Measurements from ENCODE around the gene SLC11A2. TPM values are rescaled to one million over a fixed set of nuclear protein-coding genes. Genes with fewer than 3 reads are reported as not detected.

Gene SLC11A2
- total and polyA plus RNA-seq, 12 donors, result 21.7 to 82.2 (median 49.7) TPM

GRCh38 chr12:50949801-50950302 lies 76.3 kb downstream of the SLC11A2 start:
- Histone ChIP-seq H3K9me3 (replicated peaks in 1 of 3) (no peaks in the 10 kb centered on the region), H3K4me1 (replicated peaks in 1 of 2) (no peaks in the 10 kb centered on the region), H3K27me3 (no peaks in the 10 kb centered on the region), H3K36me3 (replicated peaks in 1 of 2) (no peaks in the 10 kb centered on the region), H3K4me3 (no peak overlapping the region), H3K27ac (no peak overlapping the region)
- no peak for DNase-seq
- intact Hi-C loops (cut with DNase I), result no loop called here
- WGBS, 4 donors, result 95 to 100% (median 95%) methylated on average over 4 of the region's 4 CpGs
- TF ChIP-seq CTCF (IDR thresholded peaks at IDR 0.05) (no peak), POLR2A (IDR thresholded peaks at IDR 0.05) (no peak)

- H3K36me3 ChIP-seq (replicated peaks in 1 of 2), result no peaks in the 10 kb centered on the region
- DNase-seq, result no peak
- H3K9me3 ChIP-seq (replicated peaks in 1 of 3), result no peaks in the 10 kb centered on the region
- no peak overlapping the region for H3K27ac ChIP-seq
- intact Hi-C loops (cut with DNase I), result no loop called here
- H3K4me3 ChIP-seq, result no peak overlapping the region
- WGBS, 4 donors, result 44 to 66% (median 58%) methylated on average over 2 of the region's 4 CpGs
- H3K27me3 ChIP-seq, result no peaks in the 10 kb centered on the region
- no peaks in the 10 kb centered on the region for H3K4me1 ChIP-seq (replicated peaks in 1 of 2)
- TF ChIP-seq POLR2A (IDR thresholded peaks at IDR 0.05) (no peak), CTCF (IDR thresholded peaks at IDR 0.05) (no peak)
Observed at GRCh38 chr12:50948798-50949197, 77.4 kb downstream of the SLC11A2 start.

GRCh38 chr12:50947933-50948626 lies 78.1 kb downstream of the SLC11A2 start:
- H3K27me3 ChIP-seq, result no peaks in the 10 kb centered on the region
- intact Hi-C loops (cut with DNase I), result no loop called here
- no peak for TF ChIP-seq POLR2A (IDR thresholded peaks at IDR 0.05)
- no peak for TF ChIP-seq CTCF (IDR thresholded peaks at IDR 0.05)
- H3K36me3 ChIP-seq (replicated peaks in 1 of 2), result no peaks in the 10 kb centered on the region
- DNase-seq, result no peak
- H3K27ac ChIP-seq, result no peak overlapping the region
- H3K9me3 ChIP-seq (replicated peaks in 1 of 3), result no peaks in the 10 kb centered on the region
- H3K4me3 ChIP-seq, result no peak overlapping the region
- H3K4me1 ChIP-seq (replicated peaks in 1 of 2), result no peaks in the 10 kb centered on the region
- WGBS, 4 donors, result 89 to 97% (median 93%) methylated on average over 3 of the region's 3 CpGs

- 94 to 100% methylated on average over 1 of the region's 1 CpG; no CpG with 5 or more reads in 2 of the 4 donors for WGBS, 4 donors
- no peak for DNase-seq
- no peaks in the 10 kb centered on the region for H3K36me3 ChIP-seq (replicated peaks in 1 of 2)
- intact Hi-C loops (cut with DNase I), result no loop called here
- H3K27me3 ChIP-seq, result no peaks in the 10 kb centered on the region
- no peak overlapping the region for H3K27ac ChIP-seq
- no peak overlapping the region for H3K4me3 ChIP-seq
- H3K4me1 ChIP-seq (replicated peaks in 1 of 2), result peaks cover 16 to 34% of the 10 kb centered on the region in 2 donors
- H3K9me3 ChIP-seq (replicated peaks in 1 of 3), result no peaks in the 10 kb centered on the region
- TF ChIP-seq CTCF (IDR thresholded peaks at IDR 0.05), result no peak
- no peak for TF ChIP-seq POLR2A (IDR thresholded peaks at IDR 0.05)
Observed at GRCh38 chr12:50937653-50938052, 88.5 kb downstream of the SLC11A2 start.
